Astrocyte of the cerebellum (primary cell): Measurements from ENCODE around the gene SH2D1B.
A peak's percentile ranks its signal among the peaks of the same experiment; 100 is the strongest.

ENCODE experiments used
- DNase-seq: peaks from one replicate; pipeline ENCODE4 v3.0.0-alpha.2; 2011; ENCODE audit warnings: low read depth
- H3K4me3 ChIP-seq: 2 replicates; pipeline ENCODE4 v1.5.1; 2011; ENCODE audit warnings: mild to moderate bottlenecking, low read depth, low read length, moderate library complexity
- in situ Hi-C: cut with HindIII; loops from 2 replicates; pipeline ENCODE4 v1.10.0; 2017; ENCODE audit warnings: low sequenced_read_pairs
- TF ChIP-seq, protein P1 (sequence below): IDR thresholded peaks from 2 replicates; pipeline ENCODE4 v1.5.1; 2012; ENCODE audit warnings: low read length, low read depth, moderate library complexity, mild to moderate bottlenecking; ENCODE audit errors: missing control alignments

The SH2D1B gene

DNA sequence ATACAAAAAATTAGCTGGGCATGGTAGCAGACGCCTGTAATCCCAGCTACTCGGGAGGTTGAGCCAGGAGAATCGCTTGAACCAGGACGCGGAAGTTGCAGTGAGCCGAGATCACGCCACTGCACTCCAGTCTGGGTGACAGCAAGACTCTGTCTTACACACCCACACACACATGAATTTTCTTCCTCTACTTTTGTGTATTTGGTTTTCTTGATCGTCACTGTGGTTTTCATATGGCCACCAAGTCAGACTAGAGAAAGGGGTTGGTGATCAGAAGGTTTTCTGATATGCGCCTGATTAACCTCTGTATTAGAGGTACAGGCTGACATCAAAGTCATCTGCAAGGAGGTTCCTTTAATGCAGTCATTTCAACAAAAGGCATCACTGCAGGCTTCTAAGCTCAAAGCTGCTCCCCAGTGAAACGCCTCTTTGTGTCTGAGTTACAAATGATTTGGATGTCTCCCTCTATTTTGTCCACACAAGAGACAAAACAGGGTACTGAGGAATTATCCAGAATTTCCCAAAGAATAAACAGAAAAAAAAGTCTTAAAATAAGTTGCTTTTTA, 11.1 kb downstream of the SH2D1B start:
- no peak overlapping the region for H3K4me3 ChIP-seq
- in situ Hi-C loops, result no loop called here
- DNase-seq, result no peak
- TF ChIP-seq, protein P1, sequence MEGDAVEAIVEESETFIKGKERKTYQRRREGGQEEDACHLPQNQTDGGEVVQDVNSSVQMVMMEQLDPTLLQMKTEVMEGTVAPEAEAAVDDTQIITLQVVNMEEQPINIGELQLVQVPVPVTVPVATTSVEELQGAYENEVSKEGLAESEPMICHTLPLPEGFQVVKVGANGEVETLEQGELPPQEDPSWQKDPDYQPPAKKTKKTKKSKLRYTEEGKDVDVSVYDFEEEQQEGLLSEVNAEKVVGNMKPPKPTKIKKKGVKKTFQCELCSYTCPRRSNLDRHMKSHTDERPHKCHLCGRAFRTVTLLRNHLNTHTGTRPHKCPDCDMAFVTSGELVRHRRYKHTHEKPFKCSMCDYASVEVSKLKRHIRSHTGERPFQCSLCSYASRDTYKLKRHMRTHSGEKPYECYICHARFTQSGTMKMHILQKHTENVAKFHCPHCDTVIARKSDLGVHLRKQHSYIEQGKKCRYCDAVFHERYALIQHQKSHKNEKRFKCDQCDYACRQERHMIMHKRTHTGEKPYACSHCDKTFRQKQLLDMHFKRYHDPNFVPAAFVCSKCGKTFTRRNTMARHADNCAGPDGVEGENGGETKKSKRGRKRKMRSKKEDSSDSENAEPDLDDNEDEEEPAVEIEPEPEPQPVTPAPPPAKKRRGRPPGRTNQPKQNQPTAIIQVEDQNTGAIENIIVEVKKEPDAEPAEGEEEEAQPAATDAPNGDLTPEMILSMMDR, result no peak

DNA sequence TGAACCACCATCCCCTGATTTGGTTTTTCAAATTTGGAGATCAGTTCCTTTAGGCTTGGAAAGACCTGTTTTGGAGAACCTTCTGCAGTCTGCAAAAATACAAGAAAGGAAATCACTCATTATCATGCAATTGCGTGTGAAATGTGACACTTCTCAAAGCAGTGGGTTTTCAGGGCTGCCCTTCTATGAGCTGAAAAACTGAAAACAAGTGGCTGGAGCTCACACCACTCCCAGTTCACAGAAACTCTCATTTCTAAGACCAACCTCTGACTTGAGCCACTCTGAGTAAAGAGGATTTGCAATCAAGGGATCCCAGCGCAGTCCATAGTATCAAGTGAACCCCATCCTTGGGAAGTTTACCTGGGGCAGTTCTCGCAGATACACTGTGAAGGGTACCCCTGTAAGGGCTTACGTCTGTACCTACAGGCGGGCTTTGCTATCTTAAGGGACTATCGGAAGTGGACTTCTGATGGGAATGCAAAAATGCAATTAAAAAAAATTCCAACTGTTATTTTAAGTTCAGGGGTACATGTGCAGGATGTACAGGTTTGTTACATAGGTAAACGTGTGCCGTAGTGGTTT, 12.8 kb downstream of the SH2D1B start:
- in situ Hi-C loops, result no loop called here
- no peak for DNase-seq
- TF ChIP-seq, protein P1, result no peak
- no peak overlapping the region for H3K4me3 ChIP-seq

DNA sequence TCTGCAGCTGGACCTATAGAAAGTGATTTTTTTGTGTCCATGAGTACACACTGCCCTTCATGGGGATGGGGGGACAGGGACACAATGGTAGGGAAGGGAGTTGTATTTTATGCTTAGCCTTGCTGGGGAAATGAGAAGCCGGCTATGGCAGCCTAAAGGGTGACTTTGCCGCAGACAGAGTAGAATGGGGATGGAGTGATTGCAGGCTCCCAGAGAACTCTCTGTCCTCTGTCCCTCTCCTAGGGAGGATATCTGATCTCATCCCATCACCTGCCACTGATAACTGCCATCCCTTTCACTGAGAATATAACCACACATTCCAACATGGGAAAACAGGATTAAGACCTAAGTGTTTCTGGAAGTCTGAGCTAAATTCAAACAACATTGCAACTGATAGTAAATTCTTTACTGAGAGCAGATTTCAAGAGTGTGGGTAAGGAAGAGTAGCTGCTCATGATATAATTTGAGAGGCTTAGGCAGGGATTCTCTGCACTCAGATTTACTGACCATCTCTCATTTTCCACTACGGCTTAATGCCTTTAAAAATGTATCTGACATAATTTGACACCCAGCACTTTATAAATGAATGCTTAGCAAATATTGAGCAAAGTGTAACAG, 13.9 kb downstream of the SH2D1B start:
- in situ Hi-C loops, result no loop called here
- no peak overlapping the region for H3K4me3 ChIP-seq
- TF ChIP-seq, protein P1, result no peak
- DNase-seq, result no peak

DNA sequence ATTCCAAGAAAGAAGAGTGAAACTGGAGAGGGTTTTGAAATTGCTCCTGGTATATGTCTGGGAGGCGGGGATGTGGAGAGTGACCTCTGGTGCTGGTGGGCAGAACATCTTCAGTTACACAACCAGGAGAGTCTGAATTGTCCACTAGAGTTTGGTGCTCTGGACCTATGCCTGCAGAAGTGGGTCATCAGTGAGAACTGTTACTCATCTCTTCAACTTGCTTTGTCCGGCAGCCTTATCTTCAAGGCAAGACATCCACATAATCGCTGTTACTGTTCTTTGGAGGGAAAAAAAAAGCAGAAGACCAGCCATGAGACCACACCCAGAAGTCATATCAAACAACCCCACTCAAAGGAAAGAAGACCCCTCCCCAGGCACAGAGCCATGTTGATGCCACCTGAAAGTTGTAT, 14.9 kb downstream of the SH2D1B start:
- no peak for DNase-seq
- in situ Hi-C loops, result no loop called here
- TF ChIP-seq, protein P1, result peak; percentile 11
- no peak overlapping the region for H3K4me3 ChIP-seq

DNA sequence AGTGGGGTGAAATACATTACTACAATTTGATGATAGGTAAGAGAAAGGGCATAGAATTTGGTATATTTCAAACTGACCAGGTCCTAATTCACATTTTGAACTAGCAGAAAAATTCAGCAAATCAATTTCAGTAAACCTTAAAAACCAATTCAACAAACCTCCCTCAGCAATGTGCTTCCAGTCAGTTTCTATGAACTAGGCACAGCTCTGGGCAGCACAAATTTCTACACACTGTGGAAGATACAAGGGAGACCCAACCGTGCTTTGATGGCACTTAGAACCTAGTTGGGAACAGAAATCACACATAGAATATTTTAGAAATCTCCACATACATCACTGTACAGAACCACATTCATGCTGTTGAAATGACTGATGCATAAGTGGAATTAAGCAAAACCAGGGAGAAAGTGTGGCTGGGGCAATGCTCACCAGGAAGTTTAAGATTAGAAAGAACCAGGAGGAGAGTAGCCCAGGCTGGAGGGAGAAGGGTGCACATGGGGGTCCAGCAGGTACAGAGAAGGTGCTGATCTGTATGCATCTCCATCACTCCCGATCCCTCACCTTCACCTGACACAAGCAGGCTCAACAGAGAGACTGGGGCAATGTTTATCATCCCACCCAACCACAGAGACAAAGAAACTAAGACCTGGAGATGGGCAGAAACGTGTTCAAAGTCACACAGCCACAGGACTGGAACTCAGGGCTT, 15.6 kb downstream of the SH2D1B start:
- no peak overlapping the region for H3K4me3 ChIP-seq
- in situ Hi-C loops, result no loop called here
- TF ChIP-seq, protein P1, result no peak
- no peak for DNase-seq

DNA sequence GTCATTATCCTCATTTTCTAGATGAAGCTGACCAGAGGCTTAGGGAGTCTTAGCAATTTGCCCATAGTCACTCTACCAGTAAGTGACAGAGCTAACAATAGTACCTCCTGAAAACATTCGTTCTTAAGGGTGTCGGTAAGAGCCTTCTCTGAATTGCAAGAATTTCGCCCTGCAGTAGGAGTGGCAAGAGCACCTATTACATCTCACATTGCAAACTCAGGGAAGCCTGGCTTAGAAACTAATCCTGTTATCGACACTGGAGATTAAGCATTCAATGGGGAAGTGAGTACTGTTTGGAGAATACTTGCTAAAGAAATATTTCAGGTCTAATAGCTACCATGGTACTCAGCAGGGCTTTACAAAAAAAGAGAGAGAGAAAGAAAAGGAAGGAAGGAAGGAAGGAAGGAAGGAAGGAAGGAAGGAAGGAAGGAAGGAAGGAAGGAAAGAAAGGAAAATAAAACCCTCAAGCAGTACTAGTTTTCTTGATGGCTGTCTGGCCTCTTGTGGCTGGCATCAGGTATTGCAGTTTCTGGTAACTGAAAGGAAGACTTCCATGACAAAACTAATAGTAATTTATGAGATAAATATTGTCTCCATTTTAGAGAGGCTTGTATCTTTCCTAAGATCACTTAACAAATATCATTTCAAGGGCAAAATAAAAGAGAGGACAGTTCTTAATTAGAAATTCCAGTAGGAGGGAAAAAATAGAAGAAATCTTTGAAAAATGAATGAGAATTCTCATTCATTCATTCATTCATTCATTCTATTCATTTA, 20.0 kb downstream of the SH2D1B start:
- H3K4me3 ChIP-seq, result no peak overlapping the region
- in situ Hi-C loops, result loop anchor here (5.0 kb wide), 1 partner anchor 170 kb away; no protein-coding TSS in a partner anchor
- TF ChIP-seq, protein P1, result peak; percentile 81
- peak; percentile 24 for DNase-seq
